PC-9 (cell line): ENCODE measurements around the gene VCAN.

Experiments
- CTCF ChIP-seq: fragments of 200-600 bp; sonication (generic); conservative IDR thresholded peaks from 2 replicates; pipeline ENCODE4 v1.6.1; 2017; ENCODE audit warnings: mixed run types, antibody characterized with exemption, mild to moderate bottlenecking, moderate library complexity
- EZH2 ChIP-seq: fragments of 200-600 bp; sonication (generic); IDR thresholded peaks from 2 replicates; pipeline ENCODE4 v1.8.0; 2017; ENCODE audit warnings: antibody characterized with exemption, low read depth

- TF ChIP-seq CTCF (no peak), EZH2 (no peak)
Measured at GRCh38 chr5:83494087-83494620, 22.6 kb downstream of the VCAN start.
